Heart right ventricle (tissue), 16 donors: ENCODE measurements around the gene CCL18. TPM values are rescaled to one million over a fixed set of nuclear protein-coding genes. Genes with fewer than 3 reads are reported as not detected.
A peak's percentile ranks its signal among the peaks of the same experiment; 100 is the strongest.
"Not testable (repeated sequence)": the region's sequence is repeated elsewhere in the genome, so short reads cannot be mapped to it uniquely, and the experiment has no call there.

ENCODE experiments used
- ATAC-seq, 8 donors: fragments of 200-7000 bp; cut with Tn5 transposase; one replicate each; pipeline ENCODE4 v1.9.1; 2020; ENCODE audit warnings: mild to moderate bottlenecking in 8 of 8, moderate library complexity in 8 of 8, moderate number of reproducible peaks in 1 of 8
- DNase-seq, 2 donors: peaks; one replicate each; pipeline ENCODE4 v3.0.0-alpha.2; 2020
- H3K27ac ChIP-seq, 10 donors: fragments of 200-600 bp; sonication (generic) in 2 of 10; one replicate each; pipeline versions ENCODE4 v1.5.0 to v1.8.0; 2020 to 2022; ENCODE audit warnings: mild to moderate bottlenecking in 3 of 10
- H3K27me3 ChIP-seq, 7 donors: fragments of 200-600 bp; one replicate each; pipeline ENCODE4 v1.8.0; 2021 to 2022; ENCODE audit warnings: mild to moderate bottlenecking in 2 of 7
- H3K36me3 ChIP-seq, 9 donors: fragments of 200-600 bp; sonication (generic) in 1 of 9; one replicate each; pipeline versions ENCODE4 v1.5.0 to v1.8.0; 2020 to 2022; ENCODE audit warnings: mild to moderate bottlenecking in 2 of 9
- H3K4me1 ChIP-seq, 9 donors: fragments of 200-600 bp; sonication (generic) in 1 of 9; one replicate each; pipeline versions ENCODE4 v1.5.0 to v1.8.0; 2020 to 2022; ENCODE audit warnings: mild to moderate bottlenecking in 4 of 9
- H3K4me3 ChIP-seq, 10 donors: fragments of 200-600 bp; sonication (generic) in 2 of 10; one replicate each; pipeline versions ENCODE4 v1.5.0 to v1.8.0; 2020 to 2022; ENCODE audit warnings: mild to moderate bottlenecking in 7 of 10, moderate library complexity in 2 of 10
- H3K9me3 ChIP-seq, 11 donors: fragments of 200-600 bp in 10 of 11; sonication (generic) in 2 of 11; one replicate each; pipeline versions ENCODE4 v1.5.0 to v1.8.0; 2013 to 2022; ENCODE audit warnings: mild to moderate bottlenecking in 2 of 11, control low read depth in 1 of 11, moderate library complexity in 1 of 11
- CTCF ChIP-seq, 9 donors: fragments of 200-600 bp; sonication (generic) in 2 of 9; IDR thresholded peaks; one replicate each; pipeline versions ENCODE4 v1.5.0 to v1.8.0; 2021 to 2022; ENCODE audit warnings: antibody characterized with exemption in 9 of 9, mild to moderate bottlenecking in 5 of 9, moderate library complexity in 1 of 9
- WGBS, 2 donors: extraction: QIAGEN DNeasy Blood & Tissue Kit; methylation state at CpG; one replicate each; pipeline ENCODE4 v1.1.7; 2013; ENCODE audit warnings: inconsistent platforms in 1 of 2; 5-methylcytosine and 5-hydroxymethylcytosine counted together
- intact Hi-C, 10 donors: fragments of 100-400 bp; cut with DNase I; formaldehyde crosslinking; loops; one replicate each; pipeline versions ENCODE4 v1.11.1 to v1.14.2; 2022
- polyA plus RNA-seq, 2 donors: library from polyadenylated mRNA; stranded (reverse); fragments of 200-250 nt; gene quantifications; one replicate each; pipeline ENCODE4 v1.2.3, GENCODE V29; 2013
- total RNA-seq, 10 donors: library from RNA; stranded (reverse); fragmentation: NEBNext Ultra II Directional in 3 of 10; extraction: Animal tissue kit (Norgen Biotek cat#: 25700) in 3 of 10; gene quantifications; one replicate each; pipeline versions ENCODE4 v1.2.1 to v1.2.4, GENCODE V29; 2021 to 2023
- donor health status: Arrhythmogenic right ventricular cardiomyopathy.
- donor health status: ischemic (EF 13 %, LVEDD 7.1; RV severe dilation, severe dysfunction).
- donor health status: healthy with polysubstance abuse.
- donor health status: DM: no; HTN: yes; CAD: no.
- donor health status: DM: no; HTN: no; CAD: no.
- donor health status: ischemic (EF 25% LVEDD 6.9; RV normal size, moderate dysfunction).
- donor health status: ischemic (EF 25% LVEDD 5.7; RV mildly dilated, moderate dysfunction).
- donor health status: healthy.
- donor health status: DM: yes; HTN: yes; CAD: no.
- donor health status: Ischemic cardiomyopathy.
- donor health status: ischemic (EF 35%, LVEDD 5.7; RV mildly dilated, moderate dysfunction).
- donor health status: nonischemic (EF 11% LVEDD 7.7; RV severe dilation, severe dysfunction).
- donor health status: DM: yes; HTN: yes; CAD: no.
- donor health status: PGD.
- donor health status: ischemic (EF 29% LVEDD 5.4; RV normal size, mild dysfunction).
- donor health status: nonischemic (EF 23%, LVEDD 6.1; RV moderate dilation, normal function).

The CCL18 gene
- total and polyA plus RNA-seq, 12 donors = 0.83 to 21.0 (median 1.7) TPM; not detected in 1

- intact Hi-C loops = loop anchor here in 1 of 10 donors (10.0 kb wide), 1 partner anchor 58 kb away; no protein-coding TSS in a partner anchor
- Histone ChIP-seq H3K27ac (no peak overlapping the region), H3K27me3 (peaks cover 0 to 12% (median 5%) of the 10 kb centered on the region in 7 donors), H3K4me3 (no peak overlapping the region), H3K4me1 (peaks cover 0 to 62% (median 0%) of the 10 kb centered on the region in 9 donors), H3K36me3 (no peaks in the 10 kb centered on the region), H3K9me3 (no peaks in the 10 kb centered on the region)
- DNase-seq (no peak), ATAC-seq (no peak)
- TF ChIP-seq CTCF (IDR thresholded peaks at IDR 0.05) = no peak
- 75 to 81% methylated on average over 1 of the region's 1 CpG for WGBS, 2 donors
These were observed 22.7 kb downstream of the CCL18 start for GRCh38 chr17:36086791-36087190.

GRCh38 chr17:36087471-36087870 is 23.4 kb downstream of the CCL18 start:
- not testable (repeated sequence) for H3K4me3 ChIP-seq, DNase-seq, ATAC-seq, H3K9me3 ChIP-seq, H3K36me3 ChIP-seq, H3K27ac ChIP-seq
- intact Hi-C loops = loop anchor here in 1 of 10 donors (10.0 kb wide), 1 partner anchor 57 kb away; no protein-coding TSS in a partner anchor
- H3K27me3 ChIP-seq = peaks cover 0 to 15% (median 6%) of the 10 kb centered on the region in 7 donors
- H3K4me1 ChIP-seq = peaks cover 0 to 57% (median 0%) of the 10 kb centered on the region in 9 donors
- no CpG with 5 or more reads among the region's 3 CpGs for WGBS, 2 donors

GRCh38 chr17:36087897-36088572 is 24.0 kb downstream of the CCL18 start:
- not testable (repeated sequence) for H3K36me3 ChIP-seq, H3K9me3 ChIP-seq, ATAC-seq, DNase-seq
- Histone ChIP-seq H3K4me3 (peak overlapping the region in 1 of 10 donors; percentile 24), H3K27ac (peak overlapping the region in 1 of 10 donors; percentile 65), H3K27me3 (peaks cover 0 to 16% (median 6%) of the 10 kb centered on the region in 7 donors), H3K4me1 (peaks cover 0 to 53% (median 0%) of the 10 kb centered on the region in 9 donors)
- 72 to 78% methylated on average over 10 of the region's 10 CpGs for WGBS, 2 donors
- intact Hi-C loops = loop anchor here in 2 of 10 donors (2.0 to 10.0 kb wide), 2 partner anchors 21 to 57 kb away; no protein-coding TSS in a partner anchor

- peaks cover 0 to 47% (median 0%) of the 10 kb centered on the region in 9 donors for H3K4me1 ChIP-seq
- DNase-seq (no peak), ATAC-seq (peak in 1 of 8 donors; percentile 44)
- no peak for TF ChIP-seq CTCF (IDR thresholded peaks at IDR 0.05)
- H3K4me3 ChIP-seq = peak overlapping the region in 1 of 10 donors; percentile 24
- H3K27ac ChIP-seq = peak overlapping the region in 1 of 10 donors; percentile 65
- H3K9me3 ChIP-seq = no peaks in the 10 kb centered on the region
- H3K36me3 ChIP-seq = no peaks in the 10 kb centered on the region
- intact Hi-C loops = loop anchor here in 2 of 10 donors (2.0 to 10.0 kb wide), 2 partner anchors 22 to 56 kb away; no protein-coding TSS in a partner anchor
- WGBS, 2 donors = 66 to 69% methylated on average over 14 of the region's 14 CpGs
- peaks cover 0 to 17% (median 6%) of the 10 kb centered on the region in 7 donors for H3K27me3 ChIP-seq
These were observed 24.7 kb downstream of the CCL18 start for GRCh38 chr17:36088670-36089338.

GRCh38 chr17:36089339-36089865 is 25.3 kb downstream of the CCL18 start:
- intact Hi-C loops = loop anchor here in 2 of 10 donors (2.0 to 10.0 kb wide), 2 partner anchors 23 to 55 kb away; no protein-coding TSS in a partner anchor
- 70% methylated on average over 4 of the region's 4 CpGs for WGBS, 2 donors
- H3K4me3 ChIP-seq = peak overlapping the region in 1 of 10 donors; percentile 24
- DNase-seq = no peak
- no peaks in the 10 kb centered on the region for H3K9me3 ChIP-seq
- peaks cover 0 to 19% (median 6%) of the 10 kb centered on the region in 7 donors for H3K27me3 ChIP-seq
- no peaks in the 10 kb centered on the region for H3K36me3 ChIP-seq
- no peak for ATAC-seq
- no peak for TF ChIP-seq CTCF (IDR thresholded peaks at IDR 0.05)
- peak overlapping the region in 2 of 10 donors; percentile 12 to 65 for H3K27ac ChIP-seq
- H3K4me1 ChIP-seq = peaks cover 0 to 43% (median 0%) of the 10 kb centered on the region in 9 donors
